ENCODE results near the gene MSRB3. TPM values are rescaled to one million over a fixed set of nuclear protein-coding genes. Genes with fewer than 3 reads are reported as not detected.

MSRB3 gene
- total RNA-seq, 1 experiment from 2014 or later = 1.8 TPM

GRCh38 chr12:65362234-65363031 lies 84.0 kb downstream of the MSRB3 start:
- H3K27me3 Mint-ChIP-seq (ENCODE audit: low read depth) = no peaks in the 10 kb centered on the region
- TF ChIP-seq SP1 (CRISPR knock-in tag; conservative IDR thresholded peaks at IDR 0.05) (no peak), ETV6 (CRISPR knock-in tag; IDR thresholded peaks at IDR 0.05) (no peak), TEAD4 (CRISPR knock-in tag; IDR thresholded peaks at IDR 0.05) (no peak), IRF1 (CRISPR knock-in tag; IDR thresholded peaks at IDR 0.05) (no peak), PRRX2 (CRISPR knock-in tag; IDR thresholded peaks at IDR 0.05) (no peak), TP53 (CRISPR knock-in tag; IDR thresholded peaks at IDR 0.05) (no peak), IRF2 (CRISPR knock-in tag; IDR thresholded peaks at IDR 0.05; ENCODE audit: borderline replicate concordance, low read depth) (no peak), FOXP1 (CRISPR knock-in tag; IDR thresholded peaks at IDR 0.05; ENCODE audit: borderline replicate concordance) (no peak), PREB (CRISPR knock-in tag; IDR thresholded peaks at IDR 0.05; ENCODE audit: borderline replicate concordance) (no peak), NFE2L1 (CRISPR knock-in tag; IDR thresholded peaks at IDR 0.05) (no peak), HMGXB4 (CRISPR knock-in tag; IDR thresholded peaks at IDR 0.05) (no peak), E2F1 (CRISPR knock-in tag; IDR thresholded peaks at IDR 0.05) (no peak)
- ChIA-PET POLR2A (no interaction called here), CTCF (no interaction called here)
- H3K4me1 Mint-ChIP-seq = peaks cover 11% of the 10 kb centered on the region
- H3K27ac Mint-ChIP-seq = no peak overlapping the region
- no peak for DNase-seq (ENCODE audit: low spot score)
- H3K4me3 Mint-ChIP-seq = no peak overlapping the region
- no peaks in the 10 kb centered on the region for H3K9me3 Mint-ChIP-seq
- ATAC-seq = peak; percentile 44
- H3K36me3 Mint-ChIP-seq = no peaks in the 10 kb centered on the region

GRCh38 chr12:65364046-65364445 lies 85.6 kb downstream of the MSRB3 start:
- peaks cover 11% of the 10 kb centered on the region for H3K4me1 Mint-ChIP-seq
- ATAC-seq = no peak
- H3K4me3 Mint-ChIP-seq = no peak overlapping the region
- no peaks in the 10 kb centered on the region for H3K27me3 Mint-ChIP-seq (ENCODE audit: low read depth)
- no peaks in the 10 kb centered on the region for H3K36me3 Mint-ChIP-seq
- ChIA-PET CTCF (no interaction called here), POLR2A (no interaction called here)
- H3K9me3 Mint-ChIP-seq = no peaks in the 10 kb centered on the region
- DNase-seq (ENCODE audit: low spot score) = no peak
- H3K27ac Mint-ChIP-seq = no peak overlapping the region
- TF ChIP-seq RELA (CRISPR knock-in tag; IDR thresholded peaks at IDR 0.05; ENCODE audit: borderline replicate concordance) (no peak), NR1H2 (CRISPR knock-in tag; IDR thresholded peaks at IDR 0.05) (no peak), ZNF263 (CRISPR knock-in tag; IDR thresholded peaks at IDR 0.05; ENCODE audit: low read depth) (no peak), ZNF423 (CRISPR knock-in tag; IDR thresholded peaks at IDR 0.05) (no peak), ERG (CRISPR knock-in tag; IDR thresholded peaks at IDR 0.05) (no peak), FOXP4 (CRISPR knock-in tag; IDR thresholded peaks at IDR 0.05) (no peak), SMAD3 (CRISPR knock-in tag; IDR thresholded peaks at IDR 0.05; ENCODE audit: borderline replicate concordance) (no peak), KAT7 (CRISPR knock-in tag; IDR thresholded peaks at IDR 0.05; ENCODE audit: borderline replicate concordance) (no peak), ZNF281 (CRISPR knock-in tag; IDR thresholded peaks at IDR 0.05) (no peak), ZSCAN18 (CRISPR knock-in tag; IDR thresholded peaks at IDR 0.05) (no peak), ZNF232 (CRISPR knock-in tag; IDR thresholded peaks at IDR 0.05) (no peak)
